ENCODE results near the gene DNAH1. TPM values are rescaled to one million over a fixed set of nuclear protein-coding genes. Genes with fewer than 3 reads are reported as not detected.
"Not testable (repeated sequence)": the region's sequence is repeated elsewhere in the genome, so short reads cannot be mapped to it uniquely, and the experiment has no call there.

DNAH1 gene
- 1.2 TPM for polyA plus RNA-seq (2013, experiment 1 of 2; ENCODE audit: insufficient read length)
- polyA plus RNA-seq (2013, experiment 2 of 2; ENCODE audit: insufficient read length): 1.3 TPM

- no peak for DNase-seq
Observed at GRCh38 chr3:52315977-52316764, at the start of gene DNAH1. Gene DNAH1, plus strand, starts transcription at chr3:52316319. Its CDS starts 6,124 bp downstream, at chr3:52322443.

DNA sequence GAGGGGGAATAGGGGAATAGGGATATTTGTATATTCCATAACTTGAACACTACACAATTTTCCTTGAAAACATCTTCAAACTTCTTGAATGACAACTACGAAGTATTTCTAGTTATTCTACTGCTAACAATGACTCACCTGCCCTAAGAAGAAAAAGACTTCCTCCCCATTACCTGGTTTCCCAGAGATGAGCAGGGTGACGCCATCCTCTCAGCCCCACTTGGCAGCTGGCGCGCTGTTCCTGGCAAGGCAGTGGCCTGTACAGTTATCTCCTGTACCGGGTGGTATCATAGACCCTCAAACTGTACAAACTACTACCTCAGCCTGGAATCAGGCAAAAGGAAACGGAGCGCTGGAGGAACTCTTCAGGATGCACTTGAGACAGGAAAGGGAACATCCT is 48.1 kb upstream of the DNAH1 start:
- DNase-seq: no peak

DNA sequence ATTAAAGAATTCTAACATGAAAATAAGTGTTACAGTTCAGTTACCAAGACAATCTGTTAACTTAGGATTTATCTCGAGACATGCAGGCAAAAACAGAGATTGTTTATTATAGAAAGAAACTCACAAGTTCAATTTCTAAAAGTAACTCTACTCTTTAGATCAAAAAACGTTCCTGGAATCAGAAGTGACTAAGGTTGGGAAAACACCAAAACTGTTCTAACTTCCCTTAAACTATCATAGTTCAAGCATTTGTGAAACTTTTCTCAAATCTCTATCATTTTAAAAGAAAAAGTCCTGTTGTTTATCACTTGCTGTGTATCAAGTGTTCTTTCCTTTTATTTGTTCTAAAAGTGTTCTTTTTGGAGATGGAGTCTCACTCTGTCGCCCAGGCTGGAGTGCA is 46.3 kb upstream of the DNAH1 start:
- DNase-seq: no peak

- DNase-seq: no peak
Observed at GRCh38 chr3:52270252-52270754, 45.8 kb upstream of the DNAH1 start.

- not testable (repeated sequence) for DNase-seq
Observed at GRCh38 chr3:52272172-52272571, 43.9 kb upstream of the DNAH1 start.

- no peak for DNase-seq
Observed at GRCh38 chr3:52272831-52273230, 43.3 kb upstream of the DNAH1 start.

DNA sequence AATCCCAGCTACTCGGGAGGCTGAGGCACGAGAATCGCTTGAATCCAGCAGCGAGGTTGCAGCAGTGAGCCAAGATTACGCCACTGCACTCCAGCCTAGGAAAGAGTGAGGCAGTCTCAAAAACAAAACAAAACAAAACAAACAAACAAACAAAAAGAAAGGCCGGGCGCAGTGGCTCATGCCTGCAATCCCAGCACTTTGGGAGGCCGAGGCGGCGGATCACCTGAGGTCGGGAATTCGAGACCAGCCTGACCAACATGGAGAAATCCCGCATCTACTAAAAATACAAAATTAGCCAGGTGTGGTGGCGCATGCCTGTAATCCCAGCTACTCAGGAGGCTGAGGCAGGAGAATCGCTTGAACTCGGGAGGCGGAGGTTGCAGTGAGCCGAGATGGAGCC is 41.3 kb upstream of the DNAH1 start:
- not testable (repeated sequence) for DNase-seq

DNA sequence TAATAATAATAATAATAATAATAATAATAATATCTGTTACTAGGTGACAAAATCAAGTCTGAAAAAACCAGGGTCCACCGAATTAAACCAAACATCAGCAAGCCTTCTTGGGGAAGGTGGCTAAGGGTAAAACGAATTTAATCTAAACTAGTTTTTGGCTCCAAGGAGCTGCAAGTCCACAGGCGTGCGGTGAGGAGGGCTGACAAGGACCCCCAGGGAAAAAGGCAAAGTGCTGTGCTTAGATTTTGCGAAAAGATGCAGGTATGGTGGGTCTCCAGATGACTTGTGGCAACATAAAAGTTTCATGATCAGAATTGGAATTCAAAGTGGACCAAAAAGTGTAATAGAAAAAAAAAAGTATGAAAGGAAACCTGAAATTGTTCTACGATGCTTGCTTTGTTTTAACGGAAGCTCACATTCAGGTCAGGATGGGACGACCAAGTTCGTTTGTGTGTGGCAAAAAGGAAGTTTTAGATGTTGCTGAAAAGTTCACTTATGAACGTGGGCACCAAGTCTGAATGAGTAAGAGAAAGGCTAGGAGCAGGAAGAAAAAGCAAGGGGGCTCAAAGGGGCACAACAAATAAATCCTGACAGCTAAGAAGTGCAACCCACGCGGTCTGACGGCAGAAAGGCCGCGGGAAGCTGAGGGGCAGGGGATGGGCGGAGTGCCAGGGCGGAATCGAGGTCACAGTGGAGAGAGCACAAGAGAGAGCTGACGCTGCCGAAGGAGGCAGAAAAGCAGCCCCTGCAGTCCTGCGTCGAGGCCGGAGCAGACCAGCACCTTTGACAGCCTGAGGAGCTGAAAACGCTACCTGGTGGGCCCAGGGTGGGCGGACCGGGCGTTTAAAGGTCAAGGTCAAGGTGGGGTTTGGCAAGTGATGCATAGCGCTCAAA is 38.8 kb upstream of the DNAH1 start:
- peak; percentile 50 for DNase-seq

- no peak for DNase-seq
Observed at GRCh38 chr3:52277972-52278509, 38.1 kb upstream of the DNAH1 start.

DNA sequence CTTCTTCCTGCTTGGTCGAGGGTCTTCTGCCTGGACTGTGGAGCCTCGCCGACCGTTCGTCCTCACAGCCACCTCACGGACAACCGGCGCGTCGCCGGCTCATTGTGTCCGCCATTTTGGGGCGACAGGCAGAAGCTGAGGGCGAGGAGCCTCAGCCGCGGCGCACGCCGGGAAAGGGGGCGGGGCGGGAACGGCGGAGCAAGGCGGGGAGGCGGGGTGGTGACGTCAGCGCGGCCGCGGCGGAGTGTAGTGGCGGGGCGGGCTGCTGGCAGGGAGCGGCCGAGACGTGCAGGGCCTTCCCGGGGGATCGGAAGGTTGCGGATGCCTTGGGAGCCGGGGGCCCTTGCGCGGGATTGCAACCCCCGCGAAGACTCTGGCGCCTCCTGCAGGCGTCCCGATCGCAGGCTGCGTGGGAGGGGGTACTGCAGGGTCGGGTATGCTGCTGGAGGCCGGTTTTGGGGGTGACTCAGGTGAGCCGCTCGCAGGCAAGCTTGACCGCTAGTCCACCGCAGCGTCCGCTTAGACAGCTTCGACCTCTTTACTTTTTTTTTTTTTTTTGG is 37.5 kb upstream of the DNAH1 start, which contains the start of gene WDR82:
TSS of gene WDR82 (minus strand) at position 140 of the 560 bp plus-strand sequence. CDS start 288 bp downstream, outside the sequence.
- peak; percentile 94 for DNase-seq

DNA sequence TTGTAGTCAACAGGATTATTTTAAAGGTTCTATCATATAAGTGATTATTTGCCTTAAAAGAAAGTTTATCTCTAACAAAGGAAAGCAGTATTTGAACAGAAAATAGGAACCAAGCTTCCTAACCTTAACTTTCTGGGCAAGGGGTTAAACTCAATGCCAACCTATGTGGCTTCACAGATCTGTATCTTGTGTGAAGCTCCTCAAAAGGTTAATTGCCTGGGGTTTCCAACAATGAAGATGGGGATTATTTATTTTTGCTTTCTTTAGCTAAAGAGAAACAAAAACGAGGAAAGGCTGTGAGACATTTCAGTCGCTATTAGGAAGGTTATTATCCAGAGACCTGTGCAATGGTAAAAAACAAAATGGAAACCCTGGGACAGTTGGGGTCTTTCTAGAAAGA is 36.5 kb upstream of the DNAH1 start:
- no peak for DNase-seq

DNA sequence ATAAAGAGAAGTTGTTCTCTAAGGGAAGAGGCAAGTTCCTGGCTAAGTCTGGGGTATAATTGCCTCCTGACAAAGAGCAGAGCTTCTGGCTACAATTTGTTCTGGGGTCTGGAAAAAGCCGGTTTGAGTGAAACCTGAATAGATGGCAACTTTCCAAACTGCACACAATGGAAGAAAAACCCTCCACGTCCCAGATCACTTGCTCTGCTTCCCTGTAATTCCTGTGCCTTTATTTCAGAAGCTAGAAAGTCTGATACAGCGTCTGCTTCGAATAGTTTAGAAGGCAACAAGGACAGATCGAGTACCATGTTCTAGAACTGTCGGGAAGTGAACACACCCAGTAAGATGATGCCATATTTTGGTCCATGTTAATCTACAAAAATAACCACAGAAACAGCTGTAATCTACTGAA is 36.1 kb upstream of the DNAH1 start:
- peak; percentile 29 for DNase-seq

- no peak for DNase-seq
Observed at GRCh38 chr3:52281981-52282801, 33.9 kb upstream of the DNAH1 start.

DNA sequence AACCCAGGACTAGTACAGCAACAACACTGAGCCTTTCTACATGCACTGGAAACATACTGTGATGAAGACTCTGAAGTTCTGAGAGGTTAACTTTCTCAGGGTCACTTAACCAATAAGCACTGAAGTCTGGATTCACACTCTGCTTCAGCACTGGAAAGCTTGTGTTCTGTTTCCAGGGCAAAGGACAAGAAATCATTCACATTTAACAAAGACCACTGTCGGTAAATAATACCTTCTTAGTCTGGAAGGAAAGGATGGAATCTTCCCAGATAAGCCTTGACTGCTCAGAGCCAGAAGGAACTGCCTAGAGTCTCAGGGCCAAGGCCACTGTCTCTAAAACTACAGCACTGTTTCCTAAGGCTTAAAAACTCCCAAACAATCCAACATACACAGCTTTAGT is 32.8 kb upstream of the DNAH1 start:
- no peak for DNase-seq

DNA sequence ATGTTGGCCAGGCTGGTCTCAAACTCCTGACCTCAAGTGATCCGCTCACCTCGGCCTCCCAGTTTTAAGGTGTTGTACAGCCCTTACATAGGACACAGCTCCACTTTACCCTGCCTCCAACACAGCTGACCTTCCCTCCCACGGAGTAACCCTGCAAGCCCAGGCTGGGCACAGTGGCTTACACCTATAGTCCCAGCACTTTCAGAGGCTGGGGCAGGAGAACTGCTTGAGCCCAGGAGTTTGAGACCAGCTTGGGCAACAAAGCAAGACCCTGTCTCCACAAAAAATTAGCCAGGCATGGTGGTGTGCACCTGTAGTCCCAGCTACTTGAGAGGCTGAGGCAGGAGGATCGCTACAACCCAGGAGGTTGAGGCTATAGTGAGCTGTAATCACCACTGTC is 32.1 kb upstream of the DNAH1 start:
- not testable (repeated sequence) for DNase-seq

GRCh38 chr3:52286777-52287110 is 29.4 kb upstream of the DNAH1 start:
- no peak for DNase-seq

- DNase-seq: no peak
Observed at GRCh38 chr3:52288674-52289073, 27.4 kb upstream of the DNAH1 start.

DNA sequence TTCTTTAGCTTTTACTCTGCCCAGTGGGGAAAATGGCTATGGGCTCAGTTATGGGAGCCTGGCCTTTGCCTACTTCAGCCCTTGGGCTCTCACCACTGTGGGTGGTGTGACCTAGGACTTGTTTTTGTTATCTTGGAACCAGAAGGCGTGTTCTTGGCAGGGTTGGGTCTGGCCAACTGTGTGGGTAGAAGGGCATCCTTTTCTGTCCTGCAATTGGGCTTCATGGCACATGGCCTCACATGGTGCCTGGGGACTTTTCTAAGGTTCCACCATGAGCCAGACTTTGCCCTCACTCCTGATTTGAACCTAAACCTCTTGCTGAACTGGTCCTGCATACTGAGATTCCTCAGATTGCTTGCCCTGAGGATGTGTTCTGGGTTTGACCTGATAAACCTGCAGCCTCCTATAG is 26.8 kb upstream of the DNAH1 start:
- no peak for DNase-seq

DNA sequence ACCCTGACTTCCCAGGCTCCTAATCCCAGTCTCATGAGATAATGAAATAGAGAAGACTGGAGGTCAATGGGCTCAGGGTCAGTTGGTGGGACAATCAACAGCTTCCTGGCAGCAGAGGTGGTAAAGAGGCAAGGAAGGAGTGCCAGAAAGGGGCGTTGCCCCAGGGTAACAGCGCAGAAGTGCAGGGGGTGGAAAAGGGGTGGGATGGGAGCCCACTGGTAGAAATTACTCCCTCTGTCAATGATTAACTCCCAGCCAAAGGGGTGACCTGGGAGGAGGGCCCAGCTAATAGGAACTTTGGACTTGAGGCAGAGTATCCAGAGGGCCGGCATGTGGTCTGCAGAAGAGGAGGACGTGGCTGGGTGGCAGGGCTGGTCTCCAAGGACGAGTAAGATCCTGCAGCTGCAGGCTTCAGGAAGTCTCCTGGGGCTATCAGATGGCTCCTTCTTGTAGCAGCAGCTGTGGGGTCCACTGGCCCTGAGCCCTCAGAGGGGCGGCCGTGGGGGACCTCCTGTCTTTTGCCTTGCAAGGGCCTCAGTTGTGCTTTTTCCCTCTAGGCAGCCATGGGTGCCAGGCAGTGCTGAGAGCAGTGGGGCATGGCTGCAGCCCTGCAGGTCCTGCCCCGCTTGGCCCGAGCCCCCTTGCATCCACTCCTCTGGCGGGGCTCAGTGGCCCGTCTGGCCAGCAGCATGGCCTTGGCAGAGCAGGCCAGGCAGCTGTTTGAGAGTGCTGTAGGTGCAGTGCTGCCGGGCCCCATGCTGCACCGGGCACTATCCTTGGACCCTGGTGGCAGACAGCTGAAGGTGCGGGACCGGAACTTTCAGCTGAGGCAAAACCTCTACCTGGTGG is 26.1 kb upstream of the DNAH1 start:
- no peak for DNase-seq

GRCh38 chr3:52290596-52291507 is 25.3 kb upstream of the DNAH1 start:
- DNase-seq: no peak

Data from fibroblast of skin of abdomen (primary cell).